Measurements from ENCODE around the gene SLC9A5.

SLC9A5 gene

DNA sequence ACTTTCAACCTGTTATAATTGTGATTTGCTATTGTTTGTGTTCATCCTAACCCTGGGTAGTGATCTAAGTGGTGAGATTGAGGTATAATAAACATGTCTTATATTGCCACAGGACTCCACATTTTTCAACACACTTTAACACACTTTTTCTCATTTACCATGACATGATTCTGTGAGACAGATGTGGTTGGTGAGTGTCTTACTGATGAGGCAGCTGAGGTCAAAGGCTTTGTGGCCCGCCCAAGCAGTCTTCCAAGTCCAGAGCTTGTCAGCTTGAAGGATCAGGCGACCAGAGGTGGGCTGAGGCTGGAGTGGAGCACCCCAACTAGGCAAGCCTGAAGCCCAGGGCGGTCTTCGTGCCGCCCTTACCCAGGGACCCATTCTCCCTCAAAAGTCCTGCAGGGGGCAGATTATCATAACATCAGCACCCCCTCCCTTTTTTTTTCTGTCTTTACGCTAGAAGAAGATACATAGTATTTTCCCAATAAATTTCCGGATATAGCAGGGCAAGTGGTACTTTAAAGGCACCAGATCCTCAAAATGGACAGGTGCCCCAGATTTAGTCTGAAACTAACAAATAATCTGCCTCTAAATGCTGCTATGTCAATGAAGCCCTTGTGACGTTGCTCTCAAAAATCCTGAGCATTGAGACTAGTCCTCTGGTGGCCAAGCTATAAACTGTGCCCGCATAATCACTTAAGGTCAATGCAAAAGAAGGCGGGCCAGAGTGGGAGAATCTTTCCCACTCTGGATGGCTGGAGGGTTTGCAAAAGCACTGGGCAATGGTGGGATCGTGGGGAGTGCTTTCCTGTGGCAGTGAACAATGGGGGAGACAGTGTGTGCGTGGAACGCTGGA is 56.7 kb downstream of the SLC9A5 start:
- DNase-seq (ENCODE audit: extremely low read depth in 1 of 2, low read depth in 1 of 2) = no peak

GRCh38 chr16:67310561-67310960 is 61.8 kb downstream of the SLC9A5 start:
- no peak for DNase-seq (ENCODE audit: extremely low read depth in 1 of 2, low read depth in 1 of 2)

- DNase-seq (ENCODE audit: extremely low read depth in 1 of 2, low read depth in 1 of 2) = no peak
These were observed 63.1 kb downstream of the SLC9A5 start for GRCh38 chr16:67311607-67312488.

DNA sequence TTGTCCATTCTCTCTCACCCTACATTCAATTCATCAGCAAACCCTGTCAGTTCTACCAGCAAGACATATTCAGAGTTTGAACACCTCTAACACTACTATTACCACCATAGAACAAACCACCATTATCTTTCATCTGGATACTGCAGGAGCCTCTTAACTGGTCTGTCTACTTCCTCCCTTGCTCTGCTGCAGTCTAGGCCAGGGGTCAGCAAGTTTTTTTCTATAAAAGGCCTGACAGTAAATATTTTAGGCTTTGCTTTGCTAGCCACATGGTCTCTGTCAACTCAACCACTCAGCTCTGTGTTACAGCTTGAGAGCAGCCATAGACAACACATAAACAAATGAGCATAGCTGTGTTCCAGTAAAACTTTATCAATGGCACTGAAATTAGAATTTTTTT is 63.9 kb downstream of the SLC9A5 start:
- DNase-seq (ENCODE audit: extremely low read depth in 1 of 2, low read depth in 1 of 2) = no peak

DNA sequence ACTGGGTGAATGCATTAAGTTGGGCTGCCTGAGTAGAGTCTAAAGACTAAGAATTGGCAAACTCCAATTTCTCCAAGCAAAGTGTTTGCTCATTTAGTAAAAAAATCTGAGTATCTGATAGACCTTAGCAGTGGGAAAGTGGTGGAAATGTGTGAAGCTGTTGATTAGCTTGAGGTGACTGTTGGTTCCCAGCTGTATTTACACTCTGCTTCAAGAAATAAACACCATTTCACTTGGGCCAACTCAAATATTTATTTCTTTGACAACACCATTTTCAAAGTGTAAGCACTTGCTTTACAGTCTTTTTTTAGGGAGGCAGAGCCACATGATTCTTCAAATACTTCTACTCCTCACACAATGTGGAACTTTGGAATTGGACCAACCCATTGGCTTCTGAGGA is 69.1 kb downstream of the SLC9A5 start:
- DNase-seq (ENCODE audit: extremely low read depth in 1 of 2, low read depth in 1 of 2) = no peak

Data from activated CD8-positive, alpha-beta memory T cell treated with anti-CD3 and anti-CD28 coated beads for 1 hour (primary cell).